Activated T-helper 1 cell treated with anti-CD3 and anti-CD28 coated beads, Interleukin-12 subunit alpha, Interleukin-12 subunit beta, Interleukin-2, Interleukin-4 antibody, amounts not matched to agents 30 ng/mL and 10 ng/mL and 1 ng/mL, durations not matched to agents 14 hours and 24 hours and 36 hours (primary cell): ENCODE results near the gene SLC6A6. TPM values are rescaled to one million over a fixed set of nuclear protein-coding genes. Genes with fewer than 3 reads are reported as not detected.
"Not testable (repeated sequence)": the region's sequence is repeated elsewhere in the genome, so short reads cannot be mapped to it uniquely, and the experiment has no call there.

Experiments used
- DNase-seq: peaks from one replicate; pipeline ENCODE4 v3.0.0; 2021; ENCODE audit warnings: low spot score
- H3K27ac Mint-ChIP-seq: one replicate; pipeline ENCODE4 v1.8.0; 2021; ENCODE audit warnings: mild to moderate bottlenecking, mixed read lengths
- H3K27me3 Mint-ChIP-seq: one replicate; pipeline ENCODE4 v1.8.0; 2022; ENCODE audit warnings: mild to moderate bottlenecking, moderate library complexity, mixed read lengths; ENCODE audit not compliant: insufficient read depth
- H3K36me3 Mint-ChIP-seq: one replicate; pipeline ENCODE4 v1.8.0; 2021; ENCODE audit warnings: low read depth, mixed read lengths
- H3K4me1 Mint-ChIP-seq: one replicate; pipeline ENCODE4 v1.8.0; 2021; ENCODE audit warnings: low read depth, mixed read lengths
- H3K4me3 Mint-ChIP-seq: one replicate; pipeline ENCODE4 v1.8.0; 2021; ENCODE audit warnings: mild to moderate bottlenecking, moderate library complexity, mixed read lengths
- H3K9me3 Mint-ChIP-seq: one replicate; pipeline ENCODE4 v1.8.0; 2021; ENCODE audit warnings: mixed read lengths
- intact Hi-C: fragments of 100-400 bp; cut with micrococcal nuclease; formaldehyde crosslinking; loops from one replicate; pipeline ENCODE4 v1.15.1; 2024
- total RNA-seq: library from RNA; stranded (reverse); gene quantifications from 2 replicates; pipeline ENCODE4 v1.2.3, GENCODE V29; 2022

Gene SLC6A6
- total RNA-seq, 1 donor from 2014 or later = 45.4 TPM

DNA sequence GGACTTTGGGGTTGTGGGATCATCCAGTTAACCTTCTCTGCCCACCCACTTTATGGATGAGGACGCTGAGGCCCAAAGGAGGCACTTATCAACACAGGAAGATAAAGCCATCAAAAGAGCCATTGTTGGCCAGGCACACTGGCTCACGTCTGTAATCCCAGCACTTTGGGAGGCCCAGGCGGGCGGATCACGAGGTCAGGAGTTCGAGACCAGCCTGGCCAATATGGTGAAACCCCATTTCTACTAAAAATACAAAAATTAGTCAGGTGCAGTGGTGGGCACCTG, 7.3 kb downstream of the SLC6A6 start:
- not testable (repeated sequence) for H3K27me3 Mint-ChIP-seq, H3K9me3 Mint-ChIP-seq, DNase-seq, H3K4me3 Mint-ChIP-seq
- intact Hi-C loops = loop anchor here (1.0 to 10.0 kb wide), 3 partner anchors 7 to 795 kb away; partner anchors contain the start of genes CAPN7 and SLC6A6
- H3K4me1 Mint-ChIP-seq = peaks cover 43% of the 10 kb centered on the region
- peaks cover 30% of the 10 kb centered on the region for H3K36me3 Mint-ChIP-seq
- peak overlapping the region; percentile 86 for H3K27ac Mint-ChIP-seq

DNA sequence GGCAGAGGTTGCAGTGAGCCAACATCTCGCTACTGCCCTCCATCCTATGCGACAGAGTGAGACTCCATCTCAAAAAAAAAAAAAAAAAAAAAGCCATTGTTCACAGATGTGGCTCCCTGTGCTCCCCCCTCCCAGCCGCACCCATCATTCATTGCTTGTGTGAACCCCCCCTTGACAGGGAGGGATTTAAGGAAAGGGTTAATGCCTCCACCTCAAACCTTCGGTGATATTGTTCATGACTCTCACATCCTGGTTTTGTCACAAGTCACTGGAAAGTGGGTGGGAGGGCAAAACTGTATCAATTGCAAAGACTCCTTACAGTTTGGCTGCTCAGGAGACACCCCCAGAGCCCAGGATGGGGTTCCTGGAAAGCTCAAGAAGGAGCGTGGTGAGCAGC, 7.7 kb downstream of the SLC6A6 start:
- intact Hi-C loops = loop anchor here (1.0 kb wide), 2 partner anchors 8 to 22 kb away; partner anchors contain the start of gene SLC6A6
- Mint-ChIP-seq H3K4me1 (peaks cover 43% of the 10 kb centered on the region), H3K27ac (peak overlapping the region; percentile 86), H3K27me3 (no peaks in the 10 kb centered on the region), H3K4me3 (peak overlapping the region; percentile 53), H3K36me3 (peaks cover 32% of the 10 kb centered on the region), H3K9me3 (no peaks in the 10 kb centered on the region)
- DNase-seq = no peak

- H3K36me3 Mint-ChIP-seq = peaks cover 27% of the 10 kb centered on the region
- intact Hi-C loops = loop anchor here (1.0 kb wide), 2 partner anchors 8 to 22 kb away; partner anchors contain the start of gene SLC6A6
- peaks cover 38% of the 10 kb centered on the region for H3K4me1 Mint-ChIP-seq
- no peaks in the 10 kb centered on the region for H3K9me3 Mint-ChIP-seq
- H3K27ac Mint-ChIP-seq = peak overlapping the region; percentile 86
- DNase-seq = peak; percentile 31
- H3K4me3 Mint-ChIP-seq = peak overlapping the region; percentile 53
- no peaks in the 10 kb centered on the region for H3K27me3 Mint-ChIP-seq
Measured at GRCh38 chr3:14410503-14411165, 8.2 kb downstream of the SLC6A6 start.

GRCh38 chr3:14411166-14411526, 8.7 kb downstream of the SLC6A6 start:
- peak overlapping the region; percentile 86 for H3K27ac Mint-ChIP-seq
- intact Hi-C loops = no loop called here
- no peak for DNase-seq

DNA sequence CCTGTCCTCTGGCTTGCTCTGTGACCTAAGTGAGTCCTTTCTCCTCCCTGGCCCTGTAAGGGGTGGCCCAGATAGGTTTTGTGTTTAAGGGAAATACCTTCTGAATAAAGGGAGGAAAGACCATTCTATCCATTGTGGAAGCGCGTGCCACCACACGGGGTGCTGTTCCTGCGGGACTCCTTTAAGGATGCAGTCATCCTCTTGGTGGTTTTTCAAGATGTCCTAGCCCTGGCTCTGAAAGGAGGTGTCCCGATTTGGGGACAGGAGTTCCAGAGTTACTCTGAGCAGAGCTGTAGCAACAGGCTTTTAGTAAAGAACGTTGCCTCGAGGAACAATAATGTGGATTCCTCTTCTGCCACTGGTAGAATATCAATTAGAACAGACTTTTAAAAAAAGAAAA, 9.6 kb downstream of the SLC6A6 start:
- peaks cover 27% of the 10 kb centered on the region for H3K4me1 Mint-ChIP-seq
- no peaks in the 10 kb centered on the region for H3K9me3 Mint-ChIP-seq
- no peaks in the 10 kb centered on the region for H3K27me3 Mint-ChIP-seq
- intact Hi-C loops = no loop called here
- H3K4me3 Mint-ChIP-seq = no peak overlapping the region
- H3K27ac Mint-ChIP-seq = peak overlapping the region; percentile 23
- peaks cover 21% of the 10 kb centered on the region for H3K36me3 Mint-ChIP-seq
- no peak for DNase-seq

More at GRCh38 chr3:14411166-14411526, 8.7 kb downstream of the SLC6A6 start:
- Mint-ChIP-seq H3K36me3 (peaks cover 24% of the 10 kb centered on the region), H3K4me3 (no peak overlapping the region), H3K9me3 (no peaks in the 10 kb centered on the region), H3K4me1 (peaks cover 33% of the 10 kb centered on the region), H3K27me3 (no peaks in the 10 kb centered on the region)

GRCh38 chr3:14412831-14413380, 10.5 kb downstream of the SLC6A6 start:
- peak overlapping the region; percentile 7 for H3K27ac Mint-ChIP-seq

DNA sequence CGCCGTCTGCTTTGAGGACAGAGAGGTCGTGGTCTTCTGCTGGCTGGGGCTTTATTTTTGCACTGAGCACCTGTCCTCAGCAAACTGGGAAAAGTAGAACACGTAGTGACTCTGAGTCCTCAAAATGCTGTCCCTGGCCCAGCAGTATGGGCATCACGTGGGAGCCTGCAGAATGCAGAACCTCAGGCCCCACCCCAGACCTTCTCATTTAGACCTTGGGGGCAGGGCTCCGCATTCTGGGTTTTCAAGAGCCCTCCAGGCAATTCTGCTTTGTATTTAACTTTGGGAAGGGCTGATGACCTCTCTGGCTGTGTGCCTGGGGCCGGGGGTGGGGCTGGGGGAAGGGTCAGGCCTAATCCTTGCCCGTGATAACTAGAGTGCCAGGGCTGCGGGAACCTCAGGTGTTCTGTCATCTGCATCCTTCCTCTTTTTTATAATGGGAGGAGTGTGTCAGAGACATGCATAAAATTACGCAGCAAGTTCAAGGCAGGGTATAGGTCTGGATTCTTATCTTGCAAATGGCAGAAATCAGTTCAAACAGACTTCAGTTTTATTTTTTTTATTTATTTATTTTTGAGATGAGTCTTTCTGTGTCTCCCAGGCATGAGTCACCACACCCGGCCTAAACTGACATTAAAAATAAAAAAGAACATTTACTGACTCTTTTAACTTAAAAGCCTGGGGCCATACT, 11.1 kb downstream of the SLC6A6 start:
- Mint-ChIP-seq H3K9me3 (no peaks in the 10 kb centered on the region), H3K36me3 (peaks cover 25% of the 10 kb centered on the region), H3K4me3 (no peak overlapping the region), H3K4me1 (peaks cover 27% of the 10 kb centered on the region), H3K27ac (no peak overlapping the region), H3K27me3 (no peaks in the 10 kb centered on the region)
- DNase-seq = no peak
- intact Hi-C loops = no loop called here

More at GRCh38 chr3:14412831-14413380, 10.5 kb downstream of the SLC6A6 start:
- Mint-ChIP-seq H3K4me1 (peaks cover 27% of the 10 kb centered on the region), H3K9me3 (no peaks in the 10 kb centered on the region), H3K36me3 (peaks cover 19% of the 10 kb centered on the region), H3K4me3 (no peak overlapping the region), H3K27me3 (no peaks in the 10 kb centered on the region)
- no peak for DNase-seq
- intact Hi-C loops = no loop called here

DNA sequence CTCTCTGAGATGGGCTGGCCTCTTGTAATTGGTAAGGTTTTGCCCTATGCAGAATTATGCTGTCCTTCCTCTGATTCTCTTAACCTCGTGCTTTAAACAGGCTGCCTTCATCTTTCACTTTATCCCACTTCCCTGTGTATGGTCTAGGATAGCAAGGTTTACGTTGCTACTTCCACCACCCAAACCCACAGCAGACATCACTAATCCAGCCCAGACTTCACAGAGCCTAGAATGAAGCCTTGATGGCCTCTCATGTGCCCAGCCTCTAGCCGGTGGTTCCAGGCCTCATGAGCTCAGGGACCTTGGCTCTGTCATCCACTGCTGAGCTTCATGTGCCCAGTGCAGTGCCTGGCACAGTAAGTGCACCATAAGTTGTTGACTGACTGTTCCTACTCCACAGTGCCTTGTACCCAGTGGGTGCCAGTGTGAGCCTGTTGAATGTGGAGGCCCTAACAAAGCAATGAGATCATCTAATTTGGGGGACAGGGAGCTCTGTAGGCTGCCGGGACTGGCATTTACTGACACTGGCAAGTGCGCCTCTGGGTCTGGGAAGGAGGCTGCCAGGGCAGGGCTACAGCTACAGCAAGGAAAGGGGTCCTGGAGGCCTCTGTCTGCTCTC, 12.5 kb downstream of the SLC6A6 start:
- no peak overlapping the region for H3K27ac Mint-ChIP-seq

GRCh38 chr3:14415501-14415900, 13.1 kb downstream of the SLC6A6 start:
- no peak for DNase-seq
- intact Hi-C loops = no loop called here
- Mint-ChIP-seq H3K4me1 (peaks cover 15% of the 10 kb centered on the region), H3K36me3 (peaks cover 22% of the 10 kb centered on the region), H3K9me3 (no peaks in the 10 kb centered on the region), H3K4me3 (no peak overlapping the region), H3K27me3 (no peaks in the 10 kb centered on the region), H3K27ac (peak overlapping the region; percentile 23)

More for the DNA sequence above, 12.5 kb downstream of the SLC6A6 start:
- Mint-ChIP-seq H3K4me1 (peaks cover 21% of the 10 kb centered on the region), H3K9me3 (no peaks in the 10 kb centered on the region), H3K36me3 (peaks cover 22% of the 10 kb centered on the region), H3K27me3 (no peaks in the 10 kb centered on the region), H3K4me3 (no peak overlapping the region)
- intact Hi-C loops = no loop called here
- DNase-seq = no peak

DNA sequence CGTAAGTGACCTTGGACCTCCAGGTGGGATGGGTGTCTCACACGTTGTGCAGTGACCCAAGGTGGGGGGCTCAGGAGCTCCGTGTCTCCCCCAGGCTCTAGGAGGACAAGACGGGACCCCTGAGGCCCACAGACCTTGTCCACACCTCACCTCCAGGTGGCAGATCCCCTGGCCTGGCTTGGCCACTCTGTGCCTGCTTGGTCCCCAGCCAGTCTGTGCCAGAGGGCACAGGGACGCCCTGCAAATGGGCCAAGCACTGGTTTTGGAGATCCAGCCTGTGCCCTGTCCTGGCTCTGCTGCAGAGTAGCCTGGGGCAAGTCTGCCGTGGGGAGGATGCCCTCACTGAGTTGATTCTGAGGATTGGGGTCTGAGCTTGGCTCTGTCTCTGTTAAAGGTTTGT, 14.0 kb downstream of the SLC6A6 start:
- intact Hi-C loops = no loop called here
- H3K27ac Mint-ChIP-seq = no peak overlapping the region
- peaks cover 21% of the 10 kb centered on the region for H3K36me3 Mint-ChIP-seq
- no peak overlapping the region for H3K4me3 Mint-ChIP-seq
- no peaks in the 10 kb centered on the region for H3K9me3 Mint-ChIP-seq
- no peak for DNase-seq
- peaks cover 6% of the 10 kb centered on the region for H3K4me1 Mint-ChIP-seq
- no peaks in the 10 kb centered on the region for H3K27me3 Mint-ChIP-seq

DNA sequence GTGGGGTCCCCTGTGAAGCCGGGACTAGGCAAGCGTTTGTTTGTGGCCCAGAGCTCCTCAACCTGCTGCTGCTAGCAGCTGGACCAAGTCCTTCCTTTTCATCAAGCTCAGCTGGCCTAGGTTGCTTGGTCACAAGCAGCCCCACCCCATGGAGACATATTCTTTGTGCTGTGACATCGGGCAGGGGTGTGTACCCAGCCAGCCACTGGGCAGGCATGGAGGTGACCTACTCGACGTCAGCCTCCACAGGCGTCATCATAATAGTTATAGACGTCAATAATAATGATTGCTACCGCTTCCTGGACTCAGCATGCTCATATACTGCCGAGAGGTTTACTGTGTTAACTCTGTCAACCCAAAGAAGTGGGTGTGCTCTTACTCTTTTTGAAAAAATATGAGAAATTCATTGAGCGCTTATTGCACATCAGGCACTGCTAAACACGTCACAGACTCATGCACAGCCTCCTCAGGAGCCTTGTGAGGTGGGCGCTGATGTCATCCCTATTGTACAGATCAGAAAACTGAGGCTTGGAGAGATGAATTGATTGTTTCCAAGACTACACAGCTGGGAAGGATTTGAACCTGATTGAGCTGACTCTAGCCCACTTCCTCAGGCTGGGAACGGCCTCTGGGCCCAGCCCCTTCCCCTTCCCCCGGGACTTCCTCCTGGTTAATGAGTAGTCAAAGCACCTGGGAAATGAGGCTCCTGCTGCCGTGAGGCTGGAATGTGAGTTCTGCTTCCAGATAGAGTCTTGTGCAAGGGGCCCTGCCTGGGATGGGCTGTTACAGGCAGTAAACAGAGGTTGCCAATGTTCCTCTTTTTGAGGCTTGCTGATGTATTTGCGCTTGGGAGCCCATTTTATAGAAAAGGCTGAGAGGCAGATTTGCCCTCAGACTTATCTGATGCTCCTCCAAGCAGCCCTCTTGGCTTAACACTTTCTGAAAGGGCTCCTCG, 16.2 kb downstream of the SLC6A6 start:
- DNase-seq = no peak
- Mint-ChIP-seq H3K27me3 (no peaks in the 10 kb centered on the region), H3K4me3 (no peak overlapping the region), H3K9me3 (no peaks in the 10 kb centered on the region), H3K36me3 (peaks cover 22% of the 10 kb centered on the region), H3K4me1 (peaks cover 16% of the 10 kb centered on the region), H3K27ac (no peak overlapping the region)
- intact Hi-C loops = no loop called here
